KBM-7 (cell line): ENCODE measurements around the gene SHANK3.

Source experiments
- DNase-seq: peaks from one replicate; pipeline ENCODE4 v3.0.0-alpha.2; 2015
- in situ Hi-C: fragments of 300-500 bp; cut with MboI; formaldehyde crosslinking; loops from 2 replicates; pipeline ENCODE4 v1.14.3; 2020; ENCODE audit warnings: low sequenced_read_pairs, low pct_unique_long_range_greater_than_20kb, mixed read lengths

SHANK3 gene

DNA sequence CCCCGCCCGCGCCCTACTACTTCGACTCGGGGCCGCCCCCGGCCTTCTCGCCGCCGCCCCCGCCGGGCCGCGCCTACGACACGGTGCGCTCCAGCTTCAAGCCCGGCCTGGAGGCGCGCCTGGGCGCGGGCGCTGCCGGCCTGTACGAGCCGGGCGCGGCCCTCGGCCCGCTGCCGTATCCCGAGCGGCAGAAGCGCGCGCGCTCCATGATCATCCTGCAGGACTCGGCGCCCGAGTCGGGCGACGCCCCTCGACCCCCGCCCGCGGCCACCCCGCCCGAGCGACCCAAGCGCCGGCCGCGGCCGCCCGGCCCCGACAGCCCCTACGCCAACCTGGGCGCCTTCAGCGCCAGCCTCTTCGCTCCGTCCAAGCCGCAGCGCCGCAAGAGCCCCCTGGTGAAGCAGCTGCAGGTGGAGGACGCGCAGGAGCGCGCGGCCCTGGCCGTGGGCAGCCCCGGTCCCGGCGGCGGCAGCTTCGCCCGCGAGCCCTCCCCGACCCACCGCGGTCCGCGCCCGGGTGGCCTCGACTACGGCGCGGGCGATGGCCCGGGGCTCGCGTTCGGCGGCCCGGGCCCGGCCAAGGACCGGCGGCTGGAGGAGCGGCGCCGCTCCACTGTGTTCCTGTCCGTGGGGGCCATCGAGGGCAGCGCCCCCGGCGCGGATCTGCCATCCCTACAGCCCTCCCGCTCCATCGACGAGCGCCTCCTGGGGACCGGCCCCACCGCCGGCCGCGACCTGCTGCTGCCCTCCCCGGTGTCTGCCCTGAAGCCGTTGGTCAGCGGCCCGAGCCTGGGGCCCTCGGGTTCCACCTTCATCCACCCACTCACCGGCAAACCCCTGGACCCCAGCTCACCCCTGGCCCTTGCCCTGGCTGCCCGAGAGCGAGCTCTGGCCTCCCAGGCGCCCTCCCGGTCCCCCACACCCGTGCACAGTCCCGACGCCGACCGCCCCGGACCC is 48.0 kb downstream of the SHANK3 start:
- DNase-seq = no peak
- in situ Hi-C loops = no loop called here

GRCh38 chr22:50721257-50721844 is 48.7 kb downstream of the SHANK3 start:
- in situ Hi-C loops = no loop called here
- no peak for DNase-seq

DNA sequence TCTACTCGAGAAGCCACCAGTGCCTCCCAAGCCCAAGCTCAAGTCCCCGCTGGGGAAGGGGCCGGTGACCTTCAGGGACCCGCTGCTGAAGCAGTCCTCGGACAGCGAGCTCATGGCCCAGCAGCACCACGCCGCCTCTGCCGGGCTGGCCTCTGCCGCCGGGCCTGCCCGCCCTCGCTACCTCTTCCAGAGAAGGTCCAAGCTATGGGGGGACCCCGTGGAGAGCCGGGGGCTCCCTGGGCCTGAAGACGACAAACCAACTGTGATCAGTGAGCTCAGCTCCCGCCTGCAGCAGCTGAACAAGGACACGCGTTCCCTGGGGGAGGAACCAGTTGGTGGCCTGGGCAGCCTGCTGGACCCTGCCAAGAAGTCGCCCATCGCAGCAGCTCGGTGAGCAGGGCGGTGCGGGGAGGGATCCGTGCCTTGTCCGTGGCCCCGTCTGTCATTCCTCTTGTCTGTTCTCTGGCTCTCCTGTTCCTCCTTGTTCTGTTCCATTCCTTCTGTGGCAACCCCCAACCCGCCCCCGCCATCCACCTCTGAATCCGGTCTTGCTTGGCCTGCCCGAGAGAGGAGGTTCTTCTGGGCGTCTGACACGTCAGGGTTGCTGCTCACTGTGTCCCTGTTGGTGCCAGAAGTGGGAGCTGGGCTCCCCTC is 49.6 kb downstream of the SHANK3 start:
- in situ Hi-C loops = no loop called here
- no peak for DNase-seq
